ENCODE results near the gene SLC25A42. TPM values are rescaled to one million over a fixed set of nuclear protein-coding genes. Genes with fewer than 3 reads are reported as not detected.

Gene SLC25A42
- total RNA-seq, 3 donors from 2014 or later, result 9.4 to 11.7 (median 9.8) TPM

- ATAC-seq (peak; percentile 99), DNase-seq (peak; percentile 97 to 99 (median 98))
- Histone ChIP-seq H3K36me3 (ENCODE audit: low read depth) (peaks cover 4% of the 10 kb centered on the region), H3K9me3 (no peaks in the 10 kb centered on the region), H3K4me3 (peak within 1 kb of the TSS; percentile 30), H3K4me1 (ENCODE audit: low read depth) (peaks cover 8% of the 10 kb centered on the region)
- TF ChIP-seq CTCF (IDR thresholded peaks at IDR 0.05), result no peak
- intact Hi-C loops (cut with DNase I, micrococcal nuclease), result no loop called here
Observed at GRCh38 chr19:19138109-19138981, 74.6 kb downstream of the SLC25A42 start, which contains the start of gene TMEM161A. TSS of gene TMEM161A (minus strand) at chr19:19138478. CDS start at chr19:19138428, 50 bp downstream.

- intact Hi-C loops (cut with DNase I, micrococcal nuclease), result no loop called here
- DNase-seq, result no peak
- Histone ChIP-seq H3K4me1 (ENCODE audit: low read depth) (peaks cover 8% of the 10 kb centered on the region), H3K9me3 (no peaks in the 10 kb centered on the region), H3K36me3 (ENCODE audit: low read depth) (peaks cover 4% of the 10 kb centered on the region), H3K4me3 (no peak overlapping the region)
- no peak for ATAC-seq
- no peak for TF ChIP-seq CTCF (IDR thresholded peaks at IDR 0.05)
Observed at GRCh38 chr19:19139876-19140229, 76.1 kb downstream of the SLC25A42 start.

GRCh38 chr19:19140476-19140875 is 76.7 kb downstream of the SLC25A42 start:
- Histone ChIP-seq H3K36me3 (ENCODE audit: low read depth) (peaks cover 4% of the 10 kb centered on the region), H3K4me1 (ENCODE audit: low read depth) (peaks cover 8% of the 10 kb centered on the region), H3K4me3 (no peak overlapping the region), H3K9me3 (no peaks in the 10 kb centered on the region)
- no peak for DNase-seq
- no peak for TF ChIP-seq CTCF (IDR thresholded peaks at IDR 0.05)
- intact Hi-C loops (cut with DNase I, micrococcal nuclease), result no loop called here
- ATAC-seq, result no peak

- peaks cover 4% of the 10 kb centered on the region for H3K36me3 ChIP-seq (ENCODE audit: low read depth)
- ATAC-seq (no peak), DNase-seq (no peak)
- peaks cover 6% of the 10 kb centered on the region for H3K4me1 ChIP-seq (ENCODE audit: low read depth)
- no peaks in the 10 kb centered on the region for H3K9me3 ChIP-seq
- intact Hi-C loops (cut with DNase I, micrococcal nuclease), result no loop called here
- no peak overlapping the region for H3K4me3 ChIP-seq
- TF ChIP-seq CTCF (IDR thresholded peaks at IDR 0.05), result no peak
Observed at GRCh38 chr19:19142347-19142746, 78.6 kb downstream of the SLC25A42 start.

- ATAC-seq (no peak), DNase-seq (no peak)
- H3K4me3 ChIP-seq, result no peak overlapping the region
- no peaks in the 10 kb centered on the region for H3K4me1 ChIP-seq (ENCODE audit: low read depth)
- no peak for TF ChIP-seq CTCF (IDR thresholded peaks at IDR 0.05)
- H3K9me3 ChIP-seq, result no peaks in the 10 kb centered on the region
- no peaks in the 10 kb centered on the region for H3K36me3 ChIP-seq (ENCODE audit: low read depth)
- intact Hi-C loops (cut with DNase I, micrococcal nuclease), result no loop called here
Observed at GRCh38 chr19:19145281-19145680, 81.5 kb downstream of the SLC25A42 start.
